RCC 7860 (cell line): ENCODE measurements around the gene ITGB3BP.
"Not testable (repeated sequence)": the region's sequence is repeated elsewhere in the genome, so short reads cannot be mapped to it uniquely, and the experiment has no call there.

Experiments used
- DNase-seq: peaks from one replicate; pipeline ENCODE4 v3.0.0-alpha.2; 2015; ENCODE audit warnings: low spot score
- FAIRE-seq: peaks from 2 replicates; lab custom pipeline; 2012; peaks lifted over from hg19 to GRCh38; lab: Jason Lieb, UNC

ITGB3BP gene

DNA sequence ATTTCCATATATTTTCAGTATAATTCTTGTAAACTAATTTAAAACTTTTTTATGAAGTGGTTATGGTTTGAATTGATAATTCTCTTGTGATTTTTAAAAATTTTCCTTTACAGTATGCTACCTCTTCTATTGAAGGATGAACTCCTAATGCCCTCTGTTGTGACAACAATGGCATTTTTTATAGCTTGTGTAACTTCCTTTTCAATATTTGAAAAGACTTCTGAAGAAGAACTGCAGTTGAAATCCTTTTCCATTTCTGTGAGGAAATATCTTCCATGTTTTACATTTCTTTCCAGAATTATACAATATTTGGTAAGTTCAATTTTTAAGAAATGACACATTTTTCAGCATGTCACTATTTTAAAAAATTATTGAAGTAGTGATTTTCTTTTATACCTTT lies 94.2 kb downstream of the ITGB3BP start:
- no peak for FAIRE-seq
- DNase-seq, result no peak

DNA sequence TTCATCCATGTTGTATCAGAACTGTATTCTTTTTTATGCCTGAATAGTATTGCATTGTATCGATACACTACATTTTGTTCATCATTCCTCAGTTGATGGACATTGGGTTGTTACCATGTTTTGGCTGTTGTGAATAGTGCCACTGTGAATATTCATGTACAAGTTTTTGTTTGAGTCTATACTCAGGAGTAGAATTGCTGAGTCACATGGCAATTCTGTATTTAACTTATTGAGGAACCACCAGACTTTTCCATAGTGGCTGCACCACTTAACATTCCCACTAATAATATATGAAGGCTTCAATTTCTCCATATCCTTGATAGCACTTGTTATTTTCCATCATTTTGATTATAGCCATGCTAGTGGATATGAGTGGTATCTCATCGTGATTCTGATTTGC lies 99.4 kb downstream of the ITGB3BP start:
- FAIRE-seq (no peak), DNase-seq (no peak)

DNA sequence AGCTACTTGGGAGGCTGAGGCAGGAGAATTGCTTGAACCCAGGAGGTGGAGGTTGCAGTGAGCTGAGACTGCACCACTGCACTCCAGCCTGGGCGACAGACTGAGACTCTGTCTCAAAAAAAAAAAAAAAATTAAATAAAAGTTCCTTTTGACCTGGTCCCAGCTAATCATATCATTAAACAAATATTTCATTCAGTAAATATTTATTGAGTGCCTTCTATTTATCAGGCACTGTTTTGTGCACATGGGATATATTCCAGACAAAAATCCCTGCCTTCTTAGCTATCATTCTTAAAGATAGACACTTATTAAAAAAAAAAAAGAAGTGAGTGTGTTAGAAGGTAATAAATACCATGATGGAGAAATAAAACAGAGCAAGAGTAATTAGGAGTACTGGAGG lies 102.3 kb downstream of the ITGB3BP start:
- not testable (repeated sequence) for FAIRE-seq, DNase-seq

DNA sequence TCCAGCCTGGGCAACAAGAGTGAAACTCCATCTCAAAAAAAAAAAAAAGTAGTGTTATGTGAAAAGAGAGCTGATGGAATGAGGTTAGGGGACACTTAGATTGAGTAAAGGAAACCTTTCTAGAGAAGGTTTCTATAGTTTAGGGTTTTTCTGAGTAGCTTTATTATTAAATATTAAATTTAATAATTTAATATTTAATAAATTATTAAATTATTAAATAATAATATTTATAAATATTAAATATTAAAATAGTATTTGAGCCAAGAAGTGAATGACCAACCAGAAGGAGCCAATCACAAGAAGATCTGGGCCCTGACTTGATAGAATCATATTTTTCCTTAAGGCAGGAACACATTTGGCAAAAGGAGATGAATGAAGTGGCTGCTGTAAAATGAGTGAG lies 104.9 kb downstream of the ITGB3BP start:
- no peak for DNase-seq
- FAIRE-seq, result no peak

DNA sequence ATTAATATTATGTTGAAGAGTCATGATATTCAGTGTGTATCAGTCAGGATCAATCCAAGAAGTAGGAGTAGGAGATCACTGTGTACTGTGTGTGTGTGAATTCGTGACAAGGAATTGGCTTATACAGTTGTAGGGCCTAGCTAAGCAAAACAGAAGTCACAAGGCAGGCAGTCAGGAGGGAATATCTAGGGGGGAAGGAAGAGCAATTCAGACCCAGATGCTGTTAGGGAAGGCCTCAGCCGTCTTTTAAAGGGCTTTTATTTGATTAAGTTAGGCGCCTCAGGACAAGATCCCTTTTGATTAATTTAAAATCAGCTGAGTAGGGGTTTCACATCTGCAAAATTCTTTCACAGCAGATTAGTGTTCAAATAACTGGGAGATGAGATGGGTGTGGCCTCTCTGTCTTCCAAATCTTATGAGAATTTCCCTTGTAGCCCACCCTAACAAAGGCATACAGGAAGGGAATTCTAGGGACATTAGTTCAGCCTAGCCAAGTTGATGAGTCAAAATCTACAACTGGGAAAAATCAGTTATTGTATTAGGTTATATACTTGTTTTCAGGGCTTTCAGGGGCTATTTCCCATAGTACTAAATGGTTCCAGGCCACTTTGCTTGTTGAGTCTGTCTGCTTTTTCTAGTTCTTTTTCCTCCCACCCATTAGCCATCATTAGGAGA lies 108.2 kb downstream of the ITGB3BP start:
- FAIRE-seq, result no peak

DNA sequence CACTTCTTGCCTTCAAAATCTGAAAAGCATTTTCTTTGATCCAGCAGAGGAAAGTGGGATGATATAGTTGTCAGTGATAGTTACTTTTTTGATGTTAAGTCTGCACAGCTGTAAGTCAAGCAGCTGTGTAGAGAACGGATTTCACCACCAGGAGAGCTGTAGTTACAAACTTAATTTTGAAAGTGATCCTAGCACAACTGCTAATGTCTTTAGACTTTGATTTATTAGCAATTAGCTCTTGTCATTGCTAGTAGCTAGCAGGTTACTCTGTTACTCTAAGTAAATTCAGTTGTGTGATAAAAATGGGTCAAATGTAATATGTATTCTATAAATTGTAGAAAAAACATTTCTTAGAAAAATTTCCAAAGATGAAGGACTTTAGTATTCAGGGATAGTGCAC lies 109.6 kb downstream of the ITGB3BP start:
- FAIRE-seq, result no peak
- DNase-seq, result no peak

More for the DNA sequence above, 108.2 kb downstream of the ITGB3BP start:
- no peak for DNase-seq

DNA sequence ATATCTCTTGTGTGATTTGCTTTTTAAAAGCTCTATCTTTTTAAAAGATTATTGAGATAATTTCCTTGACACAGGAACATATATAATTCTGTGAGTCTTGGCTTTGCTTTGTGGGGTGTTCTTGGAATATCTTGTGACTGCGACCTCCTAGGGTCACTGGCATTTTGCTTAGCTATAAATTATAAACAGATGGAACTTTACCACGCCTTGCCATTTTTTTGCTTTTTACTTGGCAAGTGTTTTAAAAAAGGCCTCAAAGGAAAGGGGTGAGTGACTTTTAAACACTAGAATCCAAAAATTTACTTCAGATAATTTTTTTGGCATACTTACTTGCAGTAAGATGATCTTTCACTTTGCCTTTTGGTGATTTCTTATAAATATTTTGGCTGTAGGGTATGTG lies 112.0 kb downstream of the ITGB3BP start:
- DNase-seq (no peak), FAIRE-seq (no peak)

DNA sequence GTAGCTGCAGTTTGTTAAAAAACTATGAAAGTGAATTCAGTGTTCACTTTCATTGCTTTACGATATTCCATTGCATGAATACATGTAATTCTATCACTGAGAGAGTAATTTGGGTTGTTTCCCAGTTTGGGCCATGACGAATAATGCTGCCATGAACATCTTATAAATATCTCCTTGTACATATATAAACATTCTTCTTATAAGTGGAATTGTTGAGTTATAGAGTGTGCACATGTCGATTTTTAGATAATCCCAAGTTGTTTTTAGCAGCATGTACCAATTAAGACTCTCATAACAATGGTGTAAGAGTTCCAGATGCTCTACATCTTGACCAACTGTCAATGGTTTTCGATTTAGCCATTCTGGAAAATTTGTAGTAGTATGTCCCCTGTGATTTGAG lies 114.7 kb downstream of the ITGB3BP start:
- DNase-seq, result no peak
- no peak for FAIRE-seq

DNA sequence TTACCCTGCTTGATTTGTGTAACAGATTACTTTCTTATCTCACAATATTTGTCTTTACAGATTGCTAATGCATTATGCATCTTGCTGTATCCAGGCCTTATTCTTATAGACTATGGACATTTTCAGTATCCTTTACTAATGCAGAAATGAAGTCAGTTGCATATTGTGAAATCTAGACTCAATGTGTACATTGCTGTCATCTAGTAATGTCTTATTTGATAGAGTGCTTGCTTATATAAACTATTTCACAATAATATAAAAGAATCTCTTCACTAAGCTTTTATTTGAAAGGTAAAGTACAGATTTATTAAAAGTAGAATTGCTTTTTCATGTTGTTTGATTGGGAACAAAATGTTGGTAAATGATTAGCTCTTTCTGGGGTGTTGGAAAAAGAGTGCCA lies 116.0 kb downstream of the ITGB3BP start:
- no peak for FAIRE-seq
- DNase-seq, result no peak

DNA sequence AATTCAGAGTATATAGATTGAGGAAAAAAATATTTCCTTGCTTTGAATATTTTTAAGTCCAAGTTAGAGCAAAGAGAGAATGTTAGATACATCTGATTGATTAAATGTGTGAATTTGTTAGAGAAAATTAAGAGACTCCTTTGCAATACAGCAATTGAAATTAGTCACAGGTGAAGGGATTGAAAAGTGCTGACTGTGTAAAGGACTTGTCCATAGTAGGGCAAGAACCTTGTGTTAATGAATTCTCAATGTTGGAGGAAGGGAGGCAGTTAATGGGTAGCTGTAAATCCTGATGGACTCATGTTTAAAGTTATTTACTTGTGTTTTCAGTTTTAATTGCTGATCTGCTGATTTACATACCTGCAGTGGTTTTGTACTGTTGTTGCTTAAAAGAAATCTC lies 117.0 kb downstream of the ITGB3BP start:
- DNase-seq (no peak), FAIRE-seq (no peak)

DNA sequence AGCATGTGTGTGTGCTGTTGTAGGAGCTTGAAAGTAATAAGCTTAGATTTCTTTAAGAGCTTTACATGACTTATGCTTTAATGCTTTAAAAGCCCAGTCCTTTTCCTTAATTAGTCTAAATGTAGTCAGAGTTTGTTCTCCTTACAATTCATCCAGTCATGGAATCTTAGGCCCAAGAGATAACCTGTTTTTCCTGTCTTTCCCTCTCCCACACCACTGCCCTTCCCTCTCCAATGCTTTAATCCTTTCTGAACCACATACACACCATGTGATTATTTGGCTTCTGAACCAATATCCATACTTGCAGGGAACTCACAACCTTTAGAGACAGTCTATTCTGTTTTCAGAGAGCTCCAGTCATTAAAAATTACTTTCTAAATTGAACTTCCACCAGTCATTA lies 118.0 kb downstream of the ITGB3BP start:
- DNase-seq (no peak), FAIRE-seq (no peak)

DNA sequence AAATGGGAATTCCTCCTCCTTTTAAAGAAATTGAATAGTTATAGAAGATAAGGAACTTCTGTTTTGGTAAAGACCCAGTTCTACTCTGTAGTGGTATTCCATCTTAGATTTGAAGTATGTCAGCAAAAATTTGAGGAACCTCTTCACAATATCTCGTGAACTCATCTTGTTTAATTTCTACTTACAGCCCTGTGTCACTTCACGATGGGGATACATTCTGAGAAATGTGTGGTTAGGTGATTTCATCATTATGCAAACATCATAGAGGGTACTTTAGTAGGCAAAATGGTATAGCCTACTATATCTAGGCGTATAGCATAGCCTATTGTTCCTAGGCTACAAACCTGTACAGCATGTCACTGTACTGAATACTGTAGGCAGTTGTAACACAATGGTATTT lies 119.6 kb downstream of the ITGB3BP start:
- DNase-seq (no peak), FAIRE-seq (no peak)

DNA sequence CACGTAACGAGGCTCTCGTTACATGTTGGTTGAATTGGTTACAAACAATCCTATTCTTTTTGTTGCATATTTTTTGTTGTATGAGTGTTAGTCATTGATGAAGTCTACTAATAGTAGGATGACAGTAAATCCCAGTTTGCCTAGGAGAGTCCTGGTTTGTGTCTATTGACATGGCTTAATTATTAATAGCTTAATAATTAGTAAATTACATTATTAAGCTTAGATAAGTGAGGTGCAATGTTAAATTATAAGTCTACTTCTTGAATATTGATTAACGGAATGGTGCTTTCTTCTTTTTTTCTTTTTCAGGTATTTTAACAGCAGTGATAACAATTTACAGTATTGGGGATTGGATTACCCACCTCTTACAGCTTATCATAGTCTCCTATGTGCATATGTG lies 121.1 kb downstream of the ITGB3BP start:
- FAIRE-seq (no peak), DNase-seq (no peak)
